Panc1 (cell line): Measurements from ENCODE around the gene LRRD1.
"Not testable (repeated sequence)": the region's sequence is repeated elsewhere in the genome, so short reads cannot be mapped to it uniquely, and the experiment has no call there.

Source experiments
- SIN3A ChIP-seq: IDR thresholded peaks from 2 replicates; pipeline ENCODE4 v1.6.1; 2012; ENCODE audit warnings: low read depth, mild to moderate bottlenecking, low read length, moderate library complexity, borderline replicate concordance; ENCODE audit not compliant: insufficient read depth
- TF ChIP-seq, protein P1 (sequence below): fragments of 450-650 bp; IDR thresholded peaks from 2 replicates; pipeline ENCODE4 v1.5.1; 2017; ENCODE audit warnings: mild to moderate bottlenecking
- TF ChIP-seq, protein P2 (sequence below), 2 experiments: IDR thresholded peaks; 2 replicates each; pipeline ENCODE4 v1.6.1; 2011 to 2012; ENCODE audit warnings: low read depth in 2 of 2, control low read depth in 1 of 2, low read length in 1 of 2, mild to moderate bottlenecking in 1 of 2, moderate library complexity in 1 of 2; ENCODE audit not compliant: insufficient read depth in 1 of 2

- TF ChIP-seq, protein P1, sequence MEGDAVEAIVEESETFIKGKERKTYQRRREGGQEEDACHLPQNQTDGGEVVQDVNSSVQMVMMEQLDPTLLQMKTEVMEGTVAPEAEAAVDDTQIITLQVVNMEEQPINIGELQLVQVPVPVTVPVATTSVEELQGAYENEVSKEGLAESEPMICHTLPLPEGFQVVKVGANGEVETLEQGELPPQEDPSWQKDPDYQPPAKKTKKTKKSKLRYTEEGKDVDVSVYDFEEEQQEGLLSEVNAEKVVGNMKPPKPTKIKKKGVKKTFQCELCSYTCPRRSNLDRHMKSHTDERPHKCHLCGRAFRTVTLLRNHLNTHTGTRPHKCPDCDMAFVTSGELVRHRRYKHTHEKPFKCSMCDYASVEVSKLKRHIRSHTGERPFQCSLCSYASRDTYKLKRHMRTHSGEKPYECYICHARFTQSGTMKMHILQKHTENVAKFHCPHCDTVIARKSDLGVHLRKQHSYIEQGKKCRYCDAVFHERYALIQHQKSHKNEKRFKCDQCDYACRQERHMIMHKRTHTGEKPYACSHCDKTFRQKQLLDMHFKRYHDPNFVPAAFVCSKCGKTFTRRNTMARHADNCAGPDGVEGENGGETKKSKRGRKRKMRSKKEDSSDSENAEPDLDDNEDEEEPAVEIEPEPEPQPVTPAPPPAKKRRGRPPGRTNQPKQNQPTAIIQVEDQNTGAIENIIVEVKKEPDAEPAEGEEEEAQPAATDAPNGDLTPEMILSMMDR, result not testable (repeated sequence)
- TF ChIP-seq, protein P2, sequence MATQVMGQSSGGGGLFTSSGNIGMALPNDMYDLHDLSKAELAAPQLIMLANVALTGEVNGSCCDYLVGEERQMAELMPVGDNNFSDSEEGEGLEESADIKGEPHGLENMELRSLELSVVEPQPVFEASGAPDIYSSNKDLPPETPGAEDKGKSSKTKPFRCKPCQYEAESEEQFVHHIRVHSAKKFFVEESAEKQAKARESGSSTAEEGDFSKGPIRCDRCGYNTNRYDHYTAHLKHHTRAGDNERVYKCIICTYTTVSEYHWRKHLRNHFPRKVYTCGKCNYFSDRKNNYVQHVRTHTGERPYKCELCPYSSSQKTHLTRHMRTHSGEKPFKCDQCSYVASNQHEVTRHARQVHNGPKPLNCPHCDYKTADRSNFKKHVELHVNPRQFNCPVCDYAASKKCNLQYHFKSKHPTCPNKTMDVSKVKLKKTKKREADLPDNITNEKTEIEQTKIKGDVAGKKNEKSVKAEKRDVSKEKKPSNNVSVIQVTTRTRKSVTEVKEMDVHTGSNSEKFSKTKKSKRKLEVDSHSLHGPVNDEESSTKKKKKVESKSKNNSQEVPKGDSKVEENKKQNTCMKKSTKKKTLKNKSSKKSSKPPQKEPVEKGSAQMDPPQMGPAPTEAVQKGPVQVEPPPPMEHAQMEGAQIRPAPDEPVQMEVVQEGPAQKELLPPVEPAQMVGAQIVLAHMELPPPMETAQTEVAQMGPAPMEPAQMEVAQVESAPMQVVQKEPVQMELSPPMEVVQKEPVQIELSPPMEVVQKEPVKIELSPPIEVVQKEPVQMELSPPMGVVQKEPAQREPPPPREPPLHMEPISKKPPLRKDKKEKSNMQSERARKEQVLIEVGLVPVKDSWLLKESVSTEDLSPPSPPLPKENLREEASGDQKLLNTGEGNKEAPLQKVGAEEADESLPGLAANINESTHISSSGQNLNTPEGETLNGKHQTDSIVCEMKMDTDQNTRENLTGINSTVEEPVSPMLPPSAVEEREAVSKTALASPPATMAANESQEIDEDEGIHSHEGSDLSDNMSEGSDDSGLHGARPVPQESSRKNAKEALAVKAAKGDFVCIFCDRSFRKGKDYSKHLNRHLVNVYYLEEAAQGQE (IDR thresholded peaks at IDR 0.05; ENCODE audit: insufficient read depth in 1 of 2, low read depth in 2 of 2, low read length in 1 of 2), result not testable (repeated sequence)
- TF ChIP-seq SIN3A, result not testable (repeated sequence)
These were observed 35.6 kb downstream of the LRRD1 start for GRCh38 chr7:92143192-92143880.
